K562 (cell line): ENCODE results near the gene CHCT1. TPM values are rescaled to one million over a fixed set of nuclear protein-coding genes. Genes with fewer than 3 reads are reported as not detected.

Source experiments
- ADNP ChIP-seq: fragments of 200-800 bp; sonication (Bioruptor generic); IDR thresholded peaks from 2 replicates; pipeline ENCODE4 v1.6.1; 2016; ENCODE audit warnings: missing genetic modification characterization, missing compliant biosample characterization
- CBX8 ChIP-seq: fragments of 200-600 bp; sonication (generic); IDR thresholded peaks from 2 replicates; pipeline ENCODE4 v1.6.1; 2012; ENCODE audit warnings: borderline replicate concordance, mixed run types, low read depth, mild to moderate bottlenecking, moderate library complexity, mixed read lengths, low read length, control low read depth, inconsistent platforms; ENCODE audit not compliant: poor library complexity, severe bottlenecking; ENCODE audit errors: extremely low read depth
- CC2D1A ChIP-seq: fragments of 450-650 bp; IDR thresholded peaks from 2 replicates; pipeline ENCODE4 v1.6.1; 2017; ENCODE audit warnings: mild to moderate bottlenecking
- CREB1 ChIP-seq, 2 experiments: sonication (generic) in 1 of 2; formaldehyde crosslinking in 1 of 2; IDR thresholded peaks; 2 replicates each; pipeline versions ENCODE4 v1.6.1 to v1.8.0; 2012 to 2022; ENCODE audit warnings: inconsistent platforms in 1 of 2, mild to moderate bottlenecking in 1 of 2, missing genetic modification reagents in 1 of 2, moderate library complexity in 1 of 2
- E2F3 ChIP-seq: fragments of 250-450 bp; sonication (Bioruptor Pico); IDR thresholded peaks from 2 replicates; pipeline ENCODE4 v1.4.0; 2020; ENCODE audit warnings: mild to moderate bottlenecking
- ETV5 ChIP-seq: sonication (generic); formaldehyde crosslinking; IDR thresholded peaks from 2 replicates; pipeline ENCODE4 v1.4.0; 2020; ENCODE audit warnings: low read depth, mild to moderate bottlenecking, missing genetic modification reagents
- ETV6 ChIP-seq, 3 experiments: fragments of 150-350 bp in 1 of 3; sonication (generic) in 1 of 3; formaldehyde crosslinking in 1 of 3; IDR thresholded peaks; 2 replicates each; pipeline versions ENCODE4 v1.6.1 to v1.8.0; 2014 to 2022; ENCODE audit warnings: borderline replicate concordance in 2 of 3, low read depth in 2 of 3, antibody characterized with exemption in 1 of 3, low read length in 1 of 3, mild to moderate bottlenecking in 1 of 3, missing genetic modification reagents in 1 of 3
- FOXM1 ChIP-seq, 2 experiments: fragments of 450-650 bp in 1 of 2; sonication (generic) in 1 of 2; formaldehyde crosslinking in 1 of 2; IDR thresholded peaks; 2 replicates each; pipeline versions ENCODE4 v1.6.1 to v1.9.0; 2017 to 2022; ENCODE audit warnings: low read depth in 2 of 2, mild to moderate bottlenecking in 2 of 2, missing genetic modification reagents in 1 of 2, moderate library complexity in 1 of 2
- HEY1 ChIP-seq: fragments of 250-450 bp; sonication (Bioruptor Pico); IDR thresholded peaks from 2 replicates; pipeline ENCODE4 v1.5.0; 2020; ENCODE audit warnings: mild to moderate bottlenecking, moderate library complexity, borderline replicate concordance
- HMGN3 ChIP-seq: IDR thresholded peaks from 2 replicates; pipeline ENCODE4 v1.6.1; 2011; ENCODE audit warnings: borderline replicate concordance, low read depth, mild to moderate bottlenecking, mixed read lengths, low read length; ENCODE audit not compliant: insufficient read length; ENCODE audit errors: extremely low read depth
- IFI16 ChIP-seq: fragments of 250-450 bp; sonication (Bioruptor Pico); IDR thresholded peaks from 2 replicates; pipeline ENCODE4 v2.1.2; 2022; ENCODE audit warnings: mild to moderate bottlenecking, inconsistent platforms
- PHF21A ChIP-seq: fragments of 450-650 bp; IDR thresholded peaks from 2 replicates; pipeline ENCODE4 v1.6.1; 2017; ENCODE audit warnings: low read depth, borderline replicate concordance
- PHF8 ChIP-seq: fragments of 200-600 bp; sonication (generic); IDR thresholded peaks from 2 replicates; pipeline ENCODE4 v1.6.1; 2012; ENCODE audit warnings: mixed run types, mild to moderate bottlenecking, inconsistent platforms, low read length, moderate library complexity, borderline replicate concordance
- RBM14 ChIP-seq: fragments of 200-400 bp; formaldehyde crosslinking; IDR thresholded peaks from 2 replicates; pipeline ENCODE4 v1.6.1; 2018; ENCODE audit warnings: low read depth, mild to moderate bottlenecking, low read length, moderate library complexity, borderline replicate concordance; ENCODE audit not compliant: insufficient read depth
- SAP30 ChIP-seq: fragments of 200-600 bp; sonication (generic); IDR thresholded peaks from 2 replicates; pipeline ENCODE4 v1.6.1; 2012; ENCODE audit warnings: borderline replicate concordance, low read depth, mild to moderate bottlenecking, moderate library complexity, low read length, control low read depth, inconsistent platforms; ENCODE audit not compliant: insufficient read depth, poor library complexity, severe bottlenecking
- ZNF780A ChIP-seq: fragments of 250-450 bp; sonication (Bioruptor Pico); IDR thresholded peaks from 2 replicates; pipeline ENCODE4 v1.5.0; 2021; ENCODE audit warnings: mild to moderate bottlenecking
- polyA plus RNA-seq, 8 experiments: library from polyadenylated mRNA; depleted of rRNA in 4 of 8; stranded (reverse) in 5 of 8; unstranded in 3 of 8; fragments of >200 nt; fragmentation: Nextera tagmentation in 2 of 8; fragmentation: Illumina TruSeq in 1 of 8; extraction: Ambion mirVana in 2 of 8; extraction: Trizol in 1 of 8; gene quantifications; 2 replicates each; pipeline versions ENCODE4 v1.2.1 to v1.2.3, GENCODE V29; 2011 to 2014; ENCODE audit warnings: inconsistent platforms in 1 of 8, missing spikeins in 1 of 8
- total RNA-seq, 7 experiments: library from RNA; depleted of rRNA in 6 of 7; stranded (reverse); fragments of >200 nt in 6 of 7; fragmentation: Illumina TruSeq in 2 of 7; extraction: Trizol in 2 of 7; gene quantifications; 2 replicates each; pipeline versions ENCODE4 v1.2.1 to v1.2.3, GENCODE V29; 2011 to 2021; ENCODE audit warnings: low replicate concordance in 1 of 7
- TF ChIP-seq, protein P1 (sequence below): conservative IDR thresholded peaks from 2 replicates; pipeline ENCODE4 v1.6.1; 2011; ENCODE audit warnings: low read depth, mild to moderate bottlenecking, low read length; ENCODE audit not compliant: control insufficient read depth
- TF ChIP-seq, protein P2 (sequence below): fragments of 450-650 bp; IDR thresholded peaks from 2 replicates; pipeline ENCODE4 v1.6.1; 2014; ENCODE audit warnings: low read depth, mild to moderate bottlenecking, moderate library complexity, borderline replicate concordance
- TF ChIP-seq, protein P3 (sequence below): fragments of 450-650 bp; IDR thresholded peaks from 2 replicates; pipeline ENCODE4 v1.7.0; 2016; ENCODE audit warnings: borderline replicate concordance
- TF ChIP-seq, protein P4 (sequence below): sonication (generic); IDR thresholded peaks from 2 replicates; pipeline ENCODE4 v1.6.1; 2016

The CHCT1 gene
- total and polyA plus RNA-seq, 9 of the 15 experiments (the other 6 are each of a cell fraction or from before 2014, with no cell fraction given): not detected

DNA sequence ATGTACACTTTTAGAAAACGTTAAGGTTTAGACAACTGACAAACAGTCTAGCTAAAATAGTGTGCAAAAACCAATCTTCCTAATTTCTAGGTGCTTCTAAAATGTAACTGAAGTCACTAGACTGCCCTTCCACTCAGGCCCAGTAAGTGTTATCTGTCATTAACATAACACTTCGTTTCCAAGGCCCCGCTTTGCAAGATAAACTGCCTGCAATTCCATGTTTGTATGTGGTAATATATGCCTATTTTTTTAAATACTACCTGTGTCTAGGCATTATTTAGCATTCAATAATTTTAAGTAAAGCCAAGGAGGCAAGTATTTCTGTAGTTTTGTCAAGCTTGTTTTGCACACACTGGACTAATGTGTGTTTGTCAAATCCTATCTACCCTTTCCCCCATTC is 33.5 kb upstream of the CHCT1 start (continued):
- no peak for TF ChIP-seq PHF21A
- TF ChIP-seq CC2D1A: no peak
- no peak for TF ChIP-seq ZNF780A (CRISPR knock-in tag)
- TF ChIP-seq HMGN3: no peak
- no peak for TF ChIP-seq RBM14
- TF ChIP-seq SAP30: no peak
- no peak for TF ChIP-seq ETV6 (IDR thresholded peaks at IDR 0.05; ENCODE audit: borderline replicate concordance in 1 of 2, low read depth in 2 of 2, low read length in 1 of 2)
- TF ChIP-seq ETV6 (CRISPR knock-in tag; IDR thresholded peaks at IDR 0.05; ENCODE audit: borderline replicate concordance): no peak
- TF ChIP-seq PHF8: no peak
- TF ChIP-seq, protein P1, sequence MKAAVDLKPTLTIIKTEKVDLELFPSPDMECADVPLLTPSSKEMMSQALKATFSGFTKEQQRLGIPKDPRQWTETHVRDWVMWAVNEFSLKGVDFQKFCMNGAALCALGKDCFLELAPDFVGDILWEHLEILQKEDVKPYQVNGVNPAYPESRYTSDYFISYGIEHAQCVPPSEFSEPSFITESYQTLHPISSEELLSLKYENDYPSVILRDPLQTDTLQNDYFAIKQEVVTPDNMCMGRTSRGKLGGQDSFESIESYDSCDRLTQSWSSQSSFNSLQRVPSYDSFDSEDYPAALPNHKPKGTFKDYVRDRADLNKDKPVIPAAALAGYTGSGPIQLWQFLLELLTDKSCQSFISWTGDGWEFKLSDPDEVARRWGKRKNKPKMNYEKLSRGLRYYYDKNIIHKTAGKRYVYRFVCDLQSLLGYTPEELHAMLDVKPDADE: no peak
- TF ChIP-seq, protein P2, sequence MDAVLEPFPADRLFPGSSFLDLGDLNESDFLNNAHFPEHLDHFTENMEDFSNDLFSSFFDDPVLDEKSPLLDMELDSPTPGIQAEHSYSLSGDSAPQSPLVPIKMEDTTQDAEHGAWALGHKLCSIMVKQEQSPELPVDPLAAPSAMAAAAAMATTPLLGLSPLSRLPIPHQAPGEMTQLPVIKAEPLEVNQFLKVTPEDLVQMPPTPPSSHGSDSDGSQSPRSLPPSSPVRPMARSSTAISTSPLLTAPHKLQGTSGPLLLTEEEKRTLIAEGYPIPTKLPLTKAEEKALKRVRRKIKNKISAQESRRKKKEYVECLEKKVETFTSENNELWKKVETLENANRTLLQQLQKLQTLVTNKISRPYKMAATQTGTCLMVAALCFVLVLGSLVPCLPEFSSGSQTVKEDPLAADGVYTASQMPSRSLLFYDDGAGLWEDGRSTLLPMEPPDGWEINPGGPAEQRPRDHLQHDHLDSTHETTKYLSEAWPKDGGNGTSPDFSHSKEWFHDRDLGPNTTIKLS: no peak
- no peak for TF ChIP-seq CREB1 (IDR thresholded peaks at IDR 0.05)
- TF ChIP-seq CREB1 (CRISPR knock-in tag; IDR thresholded peaks at IDR 0.05): no peak
- no peak for TF ChIP-seq CBX8
- TF ChIP-seq HEY1 (CRISPR knock-in tag): no peak
- TF ChIP-seq E2F3 (CRISPR knock-in tag): no peak
- no peak for TF ChIP-seq IFI16 (CRISPR knock-in tag)
- TF ChIP-seq, protein P3, sequence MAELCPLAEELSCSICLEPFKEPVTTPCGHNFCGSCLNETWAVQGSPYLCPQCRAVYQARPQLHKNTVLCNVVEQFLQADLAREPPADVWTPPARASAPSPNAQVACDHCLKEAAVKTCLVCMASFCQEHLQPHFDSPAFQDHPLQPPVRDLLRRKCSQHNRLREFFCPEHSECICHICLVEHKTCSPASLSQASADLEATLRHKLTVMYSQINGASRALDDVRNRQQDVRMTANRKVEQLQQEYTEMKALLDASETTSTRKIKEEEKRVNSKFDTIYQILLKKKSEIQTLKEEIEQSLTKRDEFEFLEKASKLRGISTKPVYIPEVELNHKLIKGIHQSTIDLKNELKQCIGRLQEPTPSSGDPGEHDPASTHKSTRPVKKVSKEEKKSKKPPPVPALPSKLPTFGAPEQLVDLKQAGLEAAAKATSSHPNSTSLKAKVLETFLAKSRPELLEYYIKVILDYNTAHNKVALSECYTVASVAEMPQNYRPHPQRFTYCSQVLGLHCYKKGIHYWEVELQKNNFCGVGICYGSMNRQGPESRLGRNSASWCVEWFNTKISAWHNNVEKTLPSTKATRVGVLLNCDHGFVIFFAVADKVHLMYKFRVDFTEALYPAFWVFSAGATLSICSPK: no peak
- peak; percentile 41; the same call in 1 of the 2 replicates for TF ChIP-seq FOXM1 (IDR thresholded peaks at IDR 0.05; ENCODE audit: low read depth)
- TF ChIP-seq FOXM1 (CRISPR knock-in tag; IDR thresholded peaks at IDR 0.05; ENCODE audit: low read depth): no peak
- TF ChIP-seq, protein P4, sequence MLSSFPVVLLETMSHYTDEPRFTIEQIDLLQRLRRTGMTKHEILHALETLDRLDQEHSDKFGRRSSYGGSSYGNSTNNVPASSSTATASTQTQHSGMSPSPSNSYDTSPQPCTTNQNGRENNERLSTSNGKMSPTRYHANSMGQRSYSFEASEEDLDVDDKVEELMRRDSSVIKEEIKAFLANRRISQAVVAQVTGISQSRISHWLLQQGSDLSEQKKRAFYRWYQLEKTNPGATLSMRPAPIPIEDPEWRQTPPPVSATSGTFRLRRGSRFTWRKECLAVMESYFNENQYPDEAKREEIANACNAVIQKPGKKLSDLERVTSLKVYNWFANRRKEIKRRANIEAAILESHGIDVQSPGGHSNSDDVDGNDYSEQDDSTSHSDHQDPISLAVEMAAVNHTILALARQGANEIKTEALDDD: peak; percentile 58; the same call in 1 of the 2 replicates
- TF ChIP-seq ADNP (tag): no peak
- no peak for TF ChIP-seq ETV5 (CRISPR knock-in tag)
